Astrocyte (in vitro differentiated cells and primary cell): Measurements from ENCODE around the gene RYR2.

Experiments
- CTCF ChIP-seq: IDR thresholded peaks from 2 replicates; pipeline ENCODE4 v1.5.1; 2011; ENCODE audit warnings: low read depth, mild to moderate bottlenecking, inconsistent platforms, low read length, moderate library complexity; ENCODE audit not compliant: insufficient read depth
- EZH2 ChIP-seq: IDR thresholded peaks from 2 replicates; pipeline ENCODE4 v1.6.1; 2012; ENCODE audit warnings: mild to moderate bottlenecking, low read length, inconsistent platforms; ENCODE audit not compliant: insufficient read depth

DNA sequence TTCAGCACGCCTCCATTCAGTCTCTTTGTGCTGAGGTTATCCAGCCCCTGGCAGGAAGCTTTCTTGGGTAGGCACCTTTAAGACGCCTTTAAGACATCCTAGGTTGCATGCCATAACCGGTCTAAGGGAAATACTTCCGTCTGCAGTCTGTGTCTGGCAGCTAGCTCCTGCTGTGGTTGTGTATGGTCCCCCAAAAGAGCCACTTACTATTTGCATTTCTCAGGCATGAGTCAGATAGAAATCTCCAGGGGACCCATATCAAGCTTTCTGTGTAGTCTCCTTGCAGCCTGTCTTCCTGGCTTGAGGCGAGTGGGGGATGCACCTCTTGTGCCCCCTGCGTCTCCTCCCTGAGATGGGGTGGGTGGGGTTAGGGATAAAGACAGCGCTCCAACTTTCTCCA lies 10.0 kb upstream of the RYR2 start:
- TF ChIP-seq EZH2, result no peak
- no peak for TF ChIP-seq CTCF
